A549 (cell line): ENCODE measurements around the gene AVPI1. TPM values are rescaled to one million over a fixed set of nuclear protein-coding genes. Genes with fewer than 3 reads are reported as not detected.
A peak's percentile ranks its signal among the peaks of the same experiment; 100 is the strongest.

Source experiments
- ATAC-seq, 2 experiments: fragments of 200-7000 bp in 1 of 2; fragments of >200 bp in 1 of 2; cut with Nextera tagmentation in 1 of 2; cut with Tn5 transposase in 1 of 2; 3 replicates each; pipeline versions ENCODE4 v1.8.0 to v1.9.1; 2018 to 2020; ENCODE audit warnings: mild to moderate bottlenecking in 1 of 2, moderate library complexity in 1 of 2
- CTCF ChIA-PET: fragments of 300-600 bp; sonication (Branson Sonifier 250); formaldehyde crosslinking; extraction: SDS; loops from one replicate; lab custom pipeline; 2021; ENCODE audit warnings: antibody characterized with exemption, inconsistent platforms; lab: Yijun Ruan, JAX
- POLR2A ChIA-PET: fragments of 350-600 bp; formaldehyde crosslinking; extraction: SDS; loops from one replicate; lab custom pipeline; 2021; ENCODE audit warnings: antibody characterized with exemption, inconsistent platforms; lab: Yijun Ruan, JAX
- DNase-seq, 2 experiments: peaks; one replicate each; pipeline versions ENCODE4 v3.0.0 to v3.0.0-alpha.2; 2011 to 2016; ENCODE audit warnings: low read depth in 1 of 2, low spot score in 1 of 2
- FAIRE-seq: peaks from 2 replicates; lab custom pipeline; 2011; peaks lifted over from hg19 to GRCh38; lab: Jason Lieb, UNC
- H3K27ac ChIP-seq, 2 experiments: fragments of >200 bp; sonication (Bioruptor Twin); formaldehyde crosslinking; 3 replicates each; pipeline ENCODE4 v1.5.1; 2016 to 2017
- H3K4me1 ChIP-seq: fragments of >200 bp; sonication (Bioruptor Twin); formaldehyde crosslinking; 3 replicates; pipeline ENCODE4 v1.6.1; 2016
- H3K4me2 ChIP-seq: fragments of >200 bp; sonication (Bioruptor Twin); formaldehyde crosslinking; 3 replicates; pipeline ENCODE4 v1.6.1; 2016
- H3K4me3 ChIP-seq: fragments of >200 bp; sonication (Bioruptor Twin); formaldehyde crosslinking; 3 replicates; pipeline ENCODE4 v1.5.1; 2016
- H3K9me3 ChIP-seq: fragments of >200 bp; sonication (Bioruptor Twin); formaldehyde crosslinking; 3 replicates; pipeline ENCODE4 v1.6.1; 2016
- CBX8 ChIP-seq: fragments of 200-600 bp; sonication (generic); IDR thresholded peaks from 2 replicates; pipeline ENCODE4 v1.6.1; 2016
- EHMT2 ChIP-seq: fragments of 200-600 bp; sonication (generic); IDR thresholded peaks from 2 replicates; pipeline ENCODE4 v1.6.1; 2016; ENCODE audit warnings: antibody characterized with exemption, low read depth, mild to moderate bottlenecking, moderate library complexity
- ELK1 ChIP-seq: fragments of 150-350 bp; IDR thresholded peaks from 2 replicates; pipeline ENCODE4 v1.6.1; 2014; ENCODE audit warnings: low read depth, mild to moderate bottlenecking, low read length
- FOSL2 ChIP-seq, 2 experiments: fragments of 450-650 bp in 1 of 2; fragments of >200 bp in 1 of 2; sonication (Bioruptor Twin) in 1 of 2; formaldehyde crosslinking; IDR thresholded peaks; 2 replicates each; pipeline versions ENCODE4 v1.5.0 to v1.6.1; 2016 to 2020; ENCODE audit warnings: mild to moderate bottlenecking in 1 of 2, moderate library complexity in 1 of 2
- FOXS1 ChIP-seq: fragments of 250-450 bp; sonication (Bioruptor Pico); IDR thresholded peaks from 2 replicates; pipeline ENCODE4 v1.5.0; 2020; ENCODE audit warnings: mild to moderate bottlenecking, moderate library complexity
- GATA3 ChIP-seq: IDR thresholded peaks from 2 replicates; pipeline ENCODE4 v1.6.1; 2012; ENCODE audit warnings: borderline replicate concordance
- HDAC2 ChIP-seq: fragments of 200-600 bp; sonication (generic); IDR thresholded peaks from 2 replicates; pipeline ENCODE4 v1.6.1; 2016
- HES2 ChIP-seq: fragments of >200 bp; sonication (Bioruptor Twin); formaldehyde crosslinking; IDR thresholded peaks from 2 replicates; pipeline ENCODE4 v1.6.1; 2016
- HEYL ChIP-seq: fragments of 250-450 bp; sonication (Bioruptor Pico); IDR thresholded peaks from 2 replicates; pipeline ENCODE4 v1.8.0; 2021; ENCODE audit warnings: mild to moderate bottlenecking, moderate library complexity
- HOXA7 ChIP-seq: fragments of 250-450 bp; sonication (Bioruptor Pico); IDR thresholded peaks from 2 replicates; pipeline ENCODE4 v1.5.0; 2020; ENCODE audit warnings: mild to moderate bottlenecking, moderate library complexity
- JUN ChIP-seq, 2 experiments: fragments of >200 bp; sonication (Bioruptor Twin); formaldehyde crosslinking; IDR thresholded peaks; 2 replicates in 1 of 2; 3 replicates in 1 of 2; pipeline ENCODE4 v1.6.1; 2016 to 2017
- JUNB ChIP-seq: fragments of >200 bp; sonication (Bioruptor Twin); formaldehyde crosslinking; IDR thresholded peaks from 2 replicates; pipeline ENCODE4 v1.6.1; 2016
- KDM1A ChIP-seq: fragments of 200-600 bp; sonication (generic); IDR thresholded peaks from 2 replicates; pipeline ENCODE4 v1.6.1; 2016; ENCODE audit warnings: low read depth, mild to moderate bottlenecking
- KDM5A ChIP-seq: fragments of 200-600 bp; sonication (generic); IDR thresholded peaks from 2 replicates; pipeline ENCODE4 v1.6.1; 2016; ENCODE audit warnings: antibody characterized with exemption, mild to moderate bottlenecking
- MAFK ChIP-seq: fragments of 450-650 bp; IDR thresholded peaks from 2 replicates; pipeline ENCODE4 v1.6.1; 2014; ENCODE audit not compliant: partially characterized antibody
- MAZ ChIP-seq: fragments of 150-350 bp; IDR thresholded peaks from 2 replicates; pipeline ENCODE4 v1.6.1; 2014; ENCODE audit warnings: antibody characterized with exemption, low read depth, low read length, borderline replicate concordance
- NFE2L2 ChIP-seq: fragments of 150-350 bp; conservative IDR thresholded peaks from 2 replicates; pipeline ENCODE4 v1.6.1; 2014; ENCODE audit warnings: low read length
- NPAS2 ChIP-seq: fragments of 250-450 bp; sonication (Bioruptor Pico); IDR thresholded peaks from 2 replicates; pipeline ENCODE4 v1.8.0; 2022; ENCODE audit warnings: mild to moderate bottlenecking, moderate library complexity, borderline replicate concordance
- POLR2A ChIP-seq: IDR thresholded peaks from 2 replicates; pipeline ENCODE4 v1.6.1; 2012; ENCODE audit warnings: mild to moderate bottlenecking, low read length
- RCOR1 ChIP-seq: fragments of 150-350 bp; IDR thresholded peaks from 2 replicates; pipeline ENCODE4 v1.6.1; 2014; ENCODE audit warnings: antibody characterized with exemption, low read length, low read depth
- USF2 ChIP-seq: fragments of 450-650 bp; IDR thresholded peaks from 2 replicates; pipeline ENCODE4 v1.6.1; 2014; ENCODE audit warnings: antibody characterized with exemption
- ZNF302 ChIP-seq: fragments of 250-450 bp; sonication (Bioruptor Pico); IDR thresholded peaks from 2 replicates; pipeline ENCODE4 v1.9.0; 2021; ENCODE audit warnings: inconsistent platforms, mild to moderate bottlenecking, moderate library complexity
- WGBS: methylation state at CpG from one replicate; pipeline ENCODE4 v1.1.6; 2017; ENCODE audit errors: missing lambda C conversion rate; 5-methylcytosine and 5-hydroxymethylcytosine counted together
- polyA plus RNA-seq, 4 experiments: library from polyadenylated mRNA; depleted of rRNA in 3 of 4; stranded (reverse); fragments of >200 nt; fragmentation: RNase III in 1 of 4; extraction: RNeasy Plus Mini Kit Qiagen cat#74134 plus additional on column Dnase treatment in 1 of 4; gene quantifications; 2 replicates in 3 of 4; 3 replicates in 1 of 4; pipeline ENCODE4 v1.2.3, GENCODE V29; 2011 to 2017
- TF ChIP-seq, protein P1 (sequence below): fragments of >200 bp; sonication (Bioruptor Twin); formaldehyde crosslinking; IDR thresholded peaks from 3 replicates; pipeline ENCODE4 v1.6.1; 2016
- TF ChIP-seq, protein P2 (sequence below): fragments of 250-450 bp; sonication (Bioruptor Pico); IDR thresholded peaks from 2 replicates; pipeline ENCODE4 v1.5.0; 2020; ENCODE audit warnings: low read depth, mild to moderate bottlenecking, moderate library complexity

AVPI1 gene
- polyA plus RNA-seq, 2 of the 4 experiments (the other 2 are of a cell fraction): 48.7 to 70.3 TPM

- Histone ChIP-seq H3K27ac (0 out of 6 replicates have a peak overlapping the region, but pooled peaks of 1 of the 2 experiments have one; percentile 1), H3K4me1 (peaks cover 12% of the 10 kb centered on the region; the same call in 2 of the 3 replicates), H3K4me3 (no peak overlapping the region), H3K9me3 (no peaks in the 10 kb centered on the region), H3K4me2 (no peak overlapping the region)
- ATAC-seq (peak in 1 of 2 experiments; percentile 26; a peak in 1 of 6 replicates), DNase-seq (no peak), FAIRE-seq (no peak)
- CTCF ChIA-PET: interaction anchor here (0.7 to 36.9 kb wide), 7 partner anchors 10 to 602 kb away, joined by 3 to 1127 read pairs (median 3); partner anchors contain the start of genes AVPI1, MARVELD1 and ZFYVE27
- POLR2A ChIA-PET: interaction anchor here (3.0 kb wide), 1 partner anchor 19 kb away, joined by 34 read pairs; the partner anchor contains the start of gene AVPI1
- WGBS: 96% methylated on average over 8 of the region's 11 CpGs
- no peak for TF ChIP-seq USF2
- TF ChIP-seq NFE2L2: no peak
- no peak for TF ChIP-seq RCOR1
- TF ChIP-seq CBX8: no peak
- no peak for TF ChIP-seq FOXS1
- TF ChIP-seq HOXA7 (CRISPR knock-in tag): no peak
- no peak for TF ChIP-seq NPAS2 (CRISPR knock-in tag)
- TF ChIP-seq, protein P1, sequence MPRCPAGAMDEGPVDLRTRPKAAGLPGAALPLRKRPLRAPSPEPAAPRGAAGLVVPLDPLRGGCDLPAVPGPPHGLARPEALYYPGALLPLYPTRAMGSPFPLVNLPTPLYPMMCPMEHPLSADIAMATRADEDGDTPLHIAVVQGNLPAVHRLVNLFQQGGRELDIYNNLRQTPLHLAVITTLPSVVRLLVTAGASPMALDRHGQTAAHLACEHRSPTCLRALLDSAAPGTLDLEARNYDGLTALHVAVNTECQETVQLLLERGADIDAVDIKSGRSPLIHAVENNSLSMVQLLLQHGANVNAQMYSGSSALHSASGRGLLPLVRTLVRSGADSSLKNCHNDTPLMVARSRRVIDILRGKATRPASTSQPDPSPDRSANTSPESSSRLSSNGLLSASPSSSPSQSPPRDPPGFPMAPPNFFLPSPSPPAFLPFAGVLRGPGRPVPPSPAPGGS: no peak
- no peak for TF ChIP-seq HDAC2
- no peak for TF ChIP-seq JUNB
- TF ChIP-seq KDM5A: no peak
- TF ChIP-seq JUN (IDR thresholded peaks at IDR 0.05): no peak
Measured at GRCh38 chr10:97707134-97707861, 20.3 kb upstream of the AVPI1 start.

GRCh38 chr10:97705006-97705670, 18.1 kb upstream of the AVPI1 start:
- ChIA-PET CTCF (interaction anchor here (0.6 to 36.9 kb wide), 8 partner anchors 7 to 92 kb away, joined by 3 to 1127 read pairs (median 3); partner anchors contain the start of genes AVPI1, MARVELD1 and ZFYVE27), POLR2A (interaction anchor here (2.3 to 4.1 kb wide), 2 partner anchors 9 to 18 kb away, joined by 10 to 40 read pairs; partner anchors contain the start of genes AVPI1 and MARVELD1)
- 74% methylated on average over 3 of the region's 3 CpGs for WGBS
- FAIRE-seq (no peak), ATAC-seq (no peak), DNase-seq (no peak)
- TF ChIP-seq JUN (IDR thresholded peaks at IDR 0.05) (no peak), ELK1 (no peak), EHMT2 (no peak), NFE2L2 (no peak), FOSL2 (IDR thresholded peaks at IDR 0.05) (no peak), FOSL2 (CRISPR knock-in tag; IDR thresholded peaks at IDR 0.05) (no peak)
- no peaks in the 10 kb centered on the region for H3K9me3 ChIP-seq
- no peak overlapping the region for H3K4me2 ChIP-seq
- H3K27ac ChIP-seq: no peak overlapping the region
- no peak overlapping the region for H3K4me3 ChIP-seq
- H3K4me1 ChIP-seq: peaks cover 24% of the 10 kb centered on the region

DNA sequence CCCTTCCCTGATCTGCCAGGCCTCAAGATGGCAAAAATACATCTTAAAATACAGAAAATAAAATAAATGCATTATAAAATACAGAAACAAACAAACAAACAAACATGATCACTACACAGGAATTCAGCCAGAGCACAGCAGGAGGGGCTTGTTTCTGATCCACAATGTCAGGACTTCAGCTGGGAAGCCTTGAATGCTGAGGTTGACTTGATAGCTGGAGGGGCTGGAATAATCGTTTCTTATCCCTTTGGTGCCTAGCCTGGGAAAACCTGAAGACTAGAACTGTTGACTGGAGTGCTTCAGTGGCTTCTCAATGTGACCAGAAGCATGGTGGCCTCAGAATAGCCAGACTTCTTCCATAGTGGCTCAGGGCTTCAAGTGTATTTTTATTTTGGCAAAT, 17.3 kb upstream of the AVPI1 start:
- ATAC-seq: no peak
- Histone ChIP-seq H3K4me2 (no peak overlapping the region), H3K27ac (no peak overlapping the region), H3K9me3 (no peaks in the 10 kb centered on the region), H3K4me1 (peaks cover 18% of the 10 kb centered on the region), H3K4me3 (no peak overlapping the region)
- CTCF ChIA-PET: interaction anchor here (1.0 to 36.9 kb wide), 6 partner anchors 9 to 92 kb away, joined by 3 to 1127 read pairs (median 3); partner anchors contain the start of genes AVPI1, MARVELD1 and ZFYVE27
- DNase-seq: no peak
- WGBS: 50% methylated on average over 1 of the region's 1 CpG
- POLR2A ChIA-PET: interaction anchor here (2.3 to 4.1 kb wide), 2 partner anchors 10 to 17 kb away, joined by 10 to 40 read pairs; partner anchors contain the start of genes AVPI1 and MARVELD1
- FAIRE-seq: no peak
- TF ChIP-seq KDM1A (no peak), HEYL (CRISPR knock-in tag) (no peak), MAZ (no peak), MAFK (no peak), GATA3 (no peak), NPAS2 (CRISPR knock-in tag) (no peak), HES2 (no peak), ZNF302 (no peak), POLR2A (no peak)
- TF ChIP-seq, protein P2, sequence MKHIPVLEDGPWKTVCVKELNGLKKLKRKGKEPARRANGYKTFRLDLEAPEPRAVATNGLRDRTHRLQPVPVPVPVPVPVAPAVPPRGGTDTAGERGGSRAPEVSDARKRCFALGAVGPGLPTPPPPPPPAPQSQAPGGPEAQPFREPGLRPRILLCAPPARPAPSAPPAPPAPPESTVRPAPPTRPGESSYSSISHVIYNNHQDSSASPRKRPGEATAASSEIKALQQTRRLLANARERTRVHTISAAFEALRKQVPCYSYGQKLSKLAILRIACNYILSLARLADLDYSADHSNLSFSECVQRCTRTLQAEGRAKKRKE: no peak
